ENCODE data around the gene LRTM1. TPM values are rescaled to one million over a fixed set of nuclear protein-coding genes. Genes with fewer than 3 reads are reported as not detected.

The LRTM1 gene
- total RNA-seq, 4 donors from 2014 or later = not detected

DNA sequence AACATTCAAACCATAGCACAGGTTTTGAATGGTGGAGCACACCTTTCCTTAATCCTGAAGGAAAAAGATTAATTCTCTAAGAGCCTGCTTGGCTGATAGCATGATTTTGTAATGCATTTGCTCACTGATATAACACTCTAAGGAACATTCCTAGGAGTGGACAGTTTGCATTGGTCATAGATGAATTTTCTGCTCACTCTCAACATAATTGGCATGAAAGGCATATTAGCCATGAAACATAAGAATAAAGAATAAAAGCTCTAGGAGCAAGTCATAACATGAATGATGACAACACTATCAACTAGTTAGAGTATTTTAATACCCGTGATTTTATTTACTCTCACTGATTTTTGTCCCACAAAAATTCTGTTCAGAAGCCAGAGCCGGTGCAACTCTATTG, 34.3 kb upstream of the LRTM1 start:
- no peak overlapping the region for H3K27ac ChIP-seq (replicated peaks in 1 of 4)
- no peak overlapping the region for H3K4me3 ChIP-seq
- H3K9me3 ChIP-seq = no peaks in the 10 kb centered on the region
- DNase-seq (ENCODE audit: extremely low spot score) = no peak
- intact Hi-C loops (cut with DNase I) = no loop called here
- TF ChIP-seq POLR2AphosphoS5 (IDR thresholded peaks at IDR 0.05) = no peak
- no peak for TF ChIP-seq POLR2A (IDR thresholded peaks at IDR 0.05; ENCODE audit: low read depth)
- no peak for TF ChIP-seq EP300 (IDR thresholded peaks at IDR 0.05)
- TF ChIP-seq, protein P1, sequence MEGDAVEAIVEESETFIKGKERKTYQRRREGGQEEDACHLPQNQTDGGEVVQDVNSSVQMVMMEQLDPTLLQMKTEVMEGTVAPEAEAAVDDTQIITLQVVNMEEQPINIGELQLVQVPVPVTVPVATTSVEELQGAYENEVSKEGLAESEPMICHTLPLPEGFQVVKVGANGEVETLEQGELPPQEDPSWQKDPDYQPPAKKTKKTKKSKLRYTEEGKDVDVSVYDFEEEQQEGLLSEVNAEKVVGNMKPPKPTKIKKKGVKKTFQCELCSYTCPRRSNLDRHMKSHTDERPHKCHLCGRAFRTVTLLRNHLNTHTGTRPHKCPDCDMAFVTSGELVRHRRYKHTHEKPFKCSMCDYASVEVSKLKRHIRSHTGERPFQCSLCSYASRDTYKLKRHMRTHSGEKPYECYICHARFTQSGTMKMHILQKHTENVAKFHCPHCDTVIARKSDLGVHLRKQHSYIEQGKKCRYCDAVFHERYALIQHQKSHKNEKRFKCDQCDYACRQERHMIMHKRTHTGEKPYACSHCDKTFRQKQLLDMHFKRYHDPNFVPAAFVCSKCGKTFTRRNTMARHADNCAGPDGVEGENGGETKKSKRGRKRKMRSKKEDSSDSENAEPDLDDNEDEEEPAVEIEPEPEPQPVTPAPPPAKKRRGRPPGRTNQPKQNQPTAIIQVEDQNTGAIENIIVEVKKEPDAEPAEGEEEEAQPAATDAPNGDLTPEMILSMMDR (IDR thresholded peaks at IDR 0.05) = no peak
- 98% methylated on average over 2 of the region's 2 CpGs for WGBS
- peaks cover 0 to 8% (median 0%) of the 10 kb centered on the region in 4 donors for H3K4me1 ChIP-seq
- no peaks in the 10 kb centered on the region for H3K27me3 ChIP-seq
- H3K36me3 ChIP-seq = no peaks in the 10 kb centered on the region

DNA sequence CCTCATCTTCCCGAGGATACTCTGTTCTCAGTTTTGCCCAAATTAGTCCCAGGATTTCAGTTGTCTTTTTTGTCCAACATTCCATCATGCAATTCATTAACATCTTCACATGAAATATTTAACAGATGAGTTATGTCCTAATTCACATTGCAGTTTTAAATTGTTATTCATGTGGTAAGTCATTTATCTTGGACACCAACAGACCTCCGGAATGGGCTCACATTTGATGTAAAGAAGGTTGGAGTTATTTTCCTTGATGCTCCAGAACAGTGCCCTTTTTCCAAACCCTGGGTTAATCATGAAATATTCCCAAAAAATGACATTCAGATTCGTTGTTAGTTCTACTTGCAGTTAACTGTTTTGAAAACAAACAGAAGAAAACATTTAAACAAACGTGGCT, 32.8 kb upstream of the LRTM1 start:
- Histone ChIP-seq H3K36me3 (no peaks in the 10 kb centered on the region), H3K27me3 (no peaks in the 10 kb centered on the region), H3K4me1 (peaks cover 0 to 4% (median 0%) of the 10 kb centered on the region in 4 donors), H3K9me3 (no peaks in the 10 kb centered on the region), H3K27ac (replicated peaks in 1 of 4) (no peak overlapping the region), H3K4me3 (no peak overlapping the region)
- WGBS = 47% methylated on average over 4 of the region's 4 CpGs
- TF ChIP-seq POLR2A (IDR thresholded peaks at IDR 0.05; ENCODE audit: low read depth) (no peak), POLR2AphosphoS5 (IDR thresholded peaks at IDR 0.05) (no peak), EP300 (IDR thresholded peaks at IDR 0.05) (no peak)
- TF ChIP-seq, protein P1 (IDR thresholded peaks at IDR 0.05) = no peak
- no peak for DNase-seq (ENCODE audit: extremely low spot score)
- intact Hi-C loops (cut with DNase I) = no loop called here

DNA sequence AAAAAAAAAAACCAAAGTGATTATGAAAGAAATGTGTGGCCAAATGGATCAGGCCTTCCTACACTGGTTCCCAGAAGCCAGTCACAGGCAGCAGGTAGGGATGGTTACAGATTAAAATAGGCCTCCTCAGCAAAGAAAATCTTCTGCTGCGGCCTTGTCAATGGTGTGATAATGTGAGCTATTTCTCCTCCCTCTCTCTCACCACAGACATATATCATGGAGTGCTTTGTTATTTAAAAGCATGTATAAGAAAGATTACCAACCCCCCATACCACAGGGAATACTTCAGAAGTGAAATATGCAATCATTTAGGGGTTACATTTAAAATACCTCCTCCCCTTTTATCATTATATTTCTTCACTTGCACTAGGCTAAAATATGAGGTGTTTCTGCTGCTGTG, 32.2 kb upstream of the LRTM1 start:
- WGBS = 88% methylated on average over 1 of the region's 1 CpG
- Histone ChIP-seq H3K36me3 (no peaks in the 10 kb centered on the region), H3K27me3 (no peaks in the 10 kb centered on the region), H3K9me3 (no peaks in the 10 kb centered on the region), H3K4me1 (no peaks in the 10 kb centered on the region), H3K4me3 (no peak overlapping the region), H3K27ac (replicated peaks in 1 of 4) (no peak overlapping the region)
- intact Hi-C loops (cut with DNase I) = no loop called here
- no peak for DNase-seq (ENCODE audit: extremely low spot score)
- TF ChIP-seq POLR2AphosphoS5 (IDR thresholded peaks at IDR 0.05) (no peak), POLR2A (IDR thresholded peaks at IDR 0.05; ENCODE audit: low read depth) (no peak), EP300 (IDR thresholded peaks at IDR 0.05) (no peak)
- TF ChIP-seq, protein P1 (IDR thresholded peaks at IDR 0.05) = no peak

DNA sequence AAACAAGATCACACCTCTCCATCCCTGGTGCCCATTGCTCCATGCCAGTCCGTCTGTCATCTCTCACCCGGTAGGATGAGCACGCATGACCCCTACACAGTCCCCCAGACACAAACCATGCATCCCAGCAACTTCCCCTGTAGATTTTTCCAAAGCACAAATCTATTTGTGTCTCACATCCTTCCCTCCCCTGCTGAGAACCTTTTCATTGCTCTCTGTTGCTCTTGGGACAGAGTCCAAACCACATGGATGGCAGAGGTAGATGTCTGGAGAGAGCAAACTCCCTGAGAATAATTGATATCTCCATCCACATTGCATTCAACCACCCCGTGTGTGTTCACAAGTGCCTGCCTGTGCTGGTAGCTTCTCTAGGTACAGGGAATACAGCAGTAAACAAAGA, 29.9 kb upstream of the LRTM1 start:
- H3K27me3 ChIP-seq = no peaks in the 10 kb centered on the region
- TF ChIP-seq POLR2AphosphoS5 (IDR thresholded peaks at IDR 0.05) = no peak
- TF ChIP-seq POLR2A (IDR thresholded peaks at IDR 0.05; ENCODE audit: low read depth) = no peak
- TF ChIP-seq EP300 (IDR thresholded peaks at IDR 0.05) = no peak
- TF ChIP-seq, protein P1 (IDR thresholded peaks at IDR 0.05) = no peak
- H3K27ac ChIP-seq (replicated peaks in 1 of 4) = no peak overlapping the region
- DNase-seq (ENCODE audit: extremely low spot score) = no peak
- intact Hi-C loops (cut with DNase I) = loop anchor here (10.0 kb wide), 1 partner anchor 527 kb away; the partner anchor contains the start of gene WNT5A
- WGBS = 82% methylated on average over 4 of the region's 4 CpGs
- no peaks in the 10 kb centered on the region for H3K9me3 ChIP-seq
- peaks cover 6 to 15% (median 13%) of the 10 kb centered on the region in 4 donors for H3K4me1 ChIP-seq
- H3K4me3 ChIP-seq = no peak overlapping the region
- H3K36me3 ChIP-seq = no peaks in the 10 kb centered on the region

DNA sequence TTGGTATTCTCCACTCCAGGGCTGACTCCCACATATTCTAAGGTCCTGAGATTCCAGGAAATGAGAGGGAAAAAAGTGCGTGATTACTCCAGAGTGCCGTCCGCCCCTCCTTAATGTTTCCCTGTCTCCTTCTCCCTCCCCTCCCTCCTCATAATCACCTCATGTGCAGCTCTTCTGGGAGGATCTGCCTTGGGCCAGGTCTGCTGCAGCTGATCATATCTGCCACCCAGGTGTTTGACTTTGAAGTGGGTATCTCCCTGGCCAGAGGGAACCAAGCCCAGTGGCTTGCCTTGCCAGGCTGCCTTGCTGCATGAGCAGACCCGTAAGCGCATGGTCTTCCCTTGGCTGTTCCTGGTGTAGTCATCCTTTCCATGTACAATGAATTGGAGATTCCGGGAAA, 28.1 kb upstream of the LRTM1 start:
- no peaks in the 10 kb centered on the region for H3K36me3 ChIP-seq
- intact Hi-C loops (cut with DNase I) = loop anchor here (10.0 kb wide), 1 partner anchor 529 kb away; the partner anchor contains the start of gene WNT5A
- 96% methylated on average over 6 of the region's 6 CpGs for WGBS

More for the DNA sequence above, 28.1 kb upstream of the LRTM1 start:
- Histone ChIP-seq H3K4me1 (peaks cover 10 to 27% (median 25%) of the 10 kb centered on the region in 4 donors), H3K4me3 (no peak overlapping the region), H3K9me3 (no peaks in the 10 kb centered on the region), H3K27me3 (no peaks in the 10 kb centered on the region), H3K27ac (replicated peaks in 1 of 4) (no peak overlapping the region)
- TF ChIP-seq, protein P1 (IDR thresholded peaks at IDR 0.05) = no peak
- no peak for TF ChIP-seq POLR2A (IDR thresholded peaks at IDR 0.05; ENCODE audit: low read depth)
- no peak for TF ChIP-seq EP300 (IDR thresholded peaks at IDR 0.05)
- no peak for DNase-seq (ENCODE audit: extremely low spot score)

All from esophagus muscularis mucosa (tissue), 4 donors.